HG03460 (cell line): ENCODE data around the gene NUMA1.

Experiments used
- ATAC-seq: cut with Tn5 transposase; IDR thresholded peaks from one replicate; pipeline ENCODE4 v1.9.1; 2021; ENCODE audit not compliant: unreplicated experiment

NUMA1 gene

GRCh38 chr11:72001834-72002591 lies 78.3 kb downstream of the NUMA1 start:
- no peak for ATAC-seq

DNA sequence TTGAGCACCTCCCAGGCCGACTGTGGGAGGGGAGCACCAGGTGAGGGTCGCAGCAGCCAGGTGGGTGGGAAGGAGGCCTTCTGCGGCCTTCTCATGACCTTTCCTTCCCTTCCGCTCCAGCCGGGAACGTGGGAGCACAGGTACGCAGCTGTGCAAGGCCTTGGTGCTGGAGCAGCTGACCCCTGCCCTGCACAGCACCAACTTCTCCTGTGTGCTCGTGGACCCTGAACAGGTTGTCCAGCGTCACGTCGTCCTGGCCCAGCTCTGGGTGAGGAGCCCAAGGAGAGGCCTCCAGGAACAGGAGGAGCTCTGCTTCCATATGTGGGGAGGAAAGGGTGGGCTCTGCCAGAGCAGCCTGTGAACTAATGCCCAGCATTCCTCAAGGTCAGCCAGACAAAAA lies 79.1 kb downstream of the NUMA1 start:
- ATAC-seq: no peak

- no peak for ATAC-seq
Observed at GRCh38 chr11:72000202-72000867, 80.0 kb downstream of the NUMA1 start.

- ATAC-seq: no peak
Observed at GRCh38 chr11:71999798-72000197, 80.5 kb downstream of the NUMA1 start.

GRCh38 chr11:71999362-71999761 lies 81.0 kb downstream of the NUMA1 start:
- ATAC-seq: no peak

- ATAC-seq: no peak
Observed at GRCh38 chr11:71998649-71999310, 81.6 kb downstream of the NUMA1 start, which contains the start of gene IL18BP. IL18BP (plus strand) TSS chr11:71998909; CDS start chr11:71999985, 1,076 bp downstream.

DNA sequence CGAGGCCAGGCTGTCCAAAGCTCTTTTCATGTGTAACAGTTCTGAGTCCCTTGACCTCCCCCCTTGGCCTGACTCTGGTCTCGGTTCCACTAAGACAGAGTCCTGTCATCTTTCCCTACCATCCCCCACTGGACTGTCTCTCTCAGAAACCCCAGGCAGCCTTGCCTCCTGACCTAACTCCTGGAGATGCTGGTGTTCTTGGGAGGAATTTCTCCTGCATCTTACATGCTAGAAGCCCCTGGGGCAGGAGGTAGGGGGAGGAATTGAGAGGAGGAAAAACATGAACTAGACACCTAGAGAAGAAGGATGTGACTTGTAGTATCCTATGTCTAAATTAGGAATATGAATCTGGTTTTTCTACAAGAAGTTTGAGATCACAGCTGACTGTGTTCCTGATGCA lies 82.3 kb downstream of the NUMA1 start:
- no peak for ATAC-seq

- ATAC-seq: no peak
Observed at GRCh38 chr11:71997594-71997993, 82.7 kb downstream of the NUMA1 start.

- no peak for ATAC-seq
Observed at GRCh38 chr11:71996946-71997345, 83.4 kb downstream of the NUMA1 start.

DNA sequence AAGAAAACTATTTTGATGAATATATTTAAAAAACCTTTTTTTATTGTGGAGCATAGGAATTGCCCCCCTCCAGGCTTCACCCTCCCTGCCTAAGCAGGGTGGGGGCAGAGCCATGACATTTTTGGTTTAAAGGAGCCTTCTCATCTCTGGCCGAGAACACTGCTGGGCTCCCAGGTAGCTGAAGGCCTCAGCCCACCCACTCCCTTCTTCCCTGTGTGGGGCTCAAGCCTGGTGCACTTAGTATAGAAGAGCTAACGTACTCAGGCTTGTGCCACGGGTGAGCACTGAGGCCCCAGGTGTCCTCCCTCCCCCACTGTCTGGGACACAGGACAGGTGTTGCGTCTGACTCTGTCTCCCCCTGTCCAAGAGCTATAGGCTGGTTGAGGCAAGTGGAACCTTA lies 83.8 kb downstream of the NUMA1 start:
- ATAC-seq: no peak

DNA sequence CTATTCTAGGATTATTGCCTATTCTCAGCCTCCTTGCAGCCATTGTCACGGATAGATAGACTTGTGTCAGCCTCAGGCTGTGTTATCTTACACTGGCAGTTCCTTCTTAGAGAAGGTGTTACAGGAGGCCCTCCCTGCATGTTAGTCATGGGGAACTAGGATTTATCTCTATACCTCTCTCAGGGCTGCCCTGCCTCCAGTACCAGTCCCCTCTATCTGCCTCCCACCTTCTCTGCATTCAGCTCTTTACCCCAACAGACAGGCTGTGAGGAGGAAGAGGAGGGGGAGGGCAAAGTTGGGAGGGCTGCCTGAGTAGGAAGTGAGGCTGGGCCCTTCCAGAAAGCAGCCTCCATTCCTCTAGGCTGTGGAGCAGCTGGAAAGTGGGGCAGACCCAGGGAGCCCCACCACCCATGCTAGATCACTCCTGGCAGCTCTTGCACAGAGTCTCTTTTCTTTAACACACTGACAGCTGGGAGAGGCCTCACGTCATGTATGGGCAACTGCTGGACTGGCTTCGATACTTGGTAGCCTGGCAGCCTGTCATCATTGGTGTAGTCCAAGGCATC lies 84.5 kb downstream of the NUMA1 start:
- ATAC-seq: no peak

- no peak for ATAC-seq
Observed at GRCh38 chr11:71994786-71995185, 85.6 kb downstream of the NUMA1 start.

DNA sequence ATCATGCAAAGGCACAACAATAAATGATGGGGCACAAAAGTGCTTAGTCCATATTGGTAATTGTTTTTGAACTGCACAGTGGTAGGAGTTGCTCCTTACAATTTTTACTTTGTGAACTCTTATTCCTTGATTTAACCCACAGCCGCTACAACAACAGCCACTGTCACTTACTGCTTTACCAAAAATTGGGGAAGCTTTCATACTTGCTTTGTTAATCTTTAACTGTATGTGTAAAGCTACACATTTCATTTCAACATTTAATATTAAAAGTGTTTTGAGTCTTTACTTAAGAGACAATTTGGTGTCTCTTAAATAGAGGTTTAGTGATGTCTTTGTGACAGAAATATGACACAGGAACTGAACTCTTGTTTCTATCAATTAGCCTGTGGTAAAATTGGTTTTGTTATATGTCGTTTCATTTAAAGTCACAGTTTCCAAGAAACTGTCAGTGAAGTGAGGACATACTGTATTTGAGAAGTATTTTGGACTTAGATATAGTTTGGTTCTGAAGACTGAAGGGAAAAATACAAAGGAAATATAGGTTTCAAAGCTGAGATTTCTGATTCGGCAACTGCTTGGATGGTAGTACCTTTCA lies 88.1 kb downstream of the NUMA1 start:
- ATAC-seq: no peak

DNA sequence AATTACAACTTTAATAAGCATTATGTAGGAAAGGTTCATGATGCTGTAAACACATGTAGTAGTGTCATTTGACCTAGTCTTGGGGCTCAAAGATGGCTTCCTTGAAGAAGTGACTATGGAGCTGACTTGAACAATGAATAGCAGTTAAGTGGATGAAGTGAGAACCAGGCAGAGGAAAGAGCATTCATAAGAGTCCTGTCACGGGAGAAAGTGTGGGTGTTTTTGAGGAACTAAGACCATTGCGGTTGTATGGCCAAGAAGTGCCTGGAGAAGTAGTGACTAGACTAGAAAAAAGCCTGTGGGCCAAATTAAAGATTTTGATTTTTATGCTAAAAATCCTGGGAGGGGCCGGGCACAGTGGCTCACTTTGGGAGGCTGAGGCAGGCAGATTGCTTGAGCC lies 88.8 kb downstream of the NUMA1 start:
- ATAC-seq: peak; percentile 57

DNA sequence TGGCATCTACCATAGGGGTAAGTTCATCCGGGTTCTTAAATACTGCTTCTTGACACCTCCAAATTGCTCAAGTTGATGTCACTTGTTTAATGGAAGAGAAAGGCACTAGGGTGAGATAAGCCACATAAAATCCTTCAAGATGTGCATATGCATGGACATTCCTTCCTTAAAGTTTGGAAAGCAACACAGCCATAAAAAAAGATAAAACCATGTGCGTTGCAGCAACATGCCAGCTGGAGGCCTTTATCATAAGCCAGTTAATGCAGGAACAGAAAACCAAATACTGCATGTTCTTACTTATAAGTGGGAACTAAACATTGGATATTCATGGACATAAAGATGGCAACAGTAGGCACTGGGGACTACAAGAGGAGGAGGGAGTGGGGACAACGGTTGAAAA lies 89.6 kb downstream of the NUMA1 start:
- ATAC-seq: no peak

DNA sequence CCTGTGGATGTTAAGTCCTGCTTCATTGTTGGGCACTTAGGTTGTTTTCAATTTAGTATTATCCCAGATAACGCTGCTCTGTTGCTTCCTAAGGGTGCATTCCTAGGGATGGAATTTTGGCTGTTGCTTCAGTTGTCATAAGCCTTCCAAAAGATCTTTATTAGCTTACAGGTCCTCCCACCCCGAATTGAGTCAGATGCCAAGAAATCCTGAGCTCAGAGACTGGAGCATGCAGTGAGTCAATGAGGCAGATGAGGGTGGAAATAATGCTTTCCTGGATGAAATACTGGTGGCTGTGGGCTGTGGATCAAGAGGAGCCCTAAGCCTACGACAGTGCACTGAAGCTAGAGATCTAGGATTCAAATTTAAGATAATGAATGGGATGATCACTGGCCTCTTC lies 92.3 kb downstream of the NUMA1 start:
- no peak for ATAC-seq

GRCh38 chr11:71987521-71987920 lies 92.8 kb downstream of the NUMA1 start:
- ATAC-seq: no peak

- ATAC-seq: no peak
Observed at GRCh38 chr11:71986131-71986530, 94.2 kb downstream of the NUMA1 start.

- ATAC-seq: no peak
Observed at GRCh38 chr11:71979602-71980001, 100.7 kb downstream of the NUMA1 start.

GRCh38 chr11:71979094-71979493 lies 101.2 kb downstream of the NUMA1 start:
- ATAC-seq: no peak

DNA sequence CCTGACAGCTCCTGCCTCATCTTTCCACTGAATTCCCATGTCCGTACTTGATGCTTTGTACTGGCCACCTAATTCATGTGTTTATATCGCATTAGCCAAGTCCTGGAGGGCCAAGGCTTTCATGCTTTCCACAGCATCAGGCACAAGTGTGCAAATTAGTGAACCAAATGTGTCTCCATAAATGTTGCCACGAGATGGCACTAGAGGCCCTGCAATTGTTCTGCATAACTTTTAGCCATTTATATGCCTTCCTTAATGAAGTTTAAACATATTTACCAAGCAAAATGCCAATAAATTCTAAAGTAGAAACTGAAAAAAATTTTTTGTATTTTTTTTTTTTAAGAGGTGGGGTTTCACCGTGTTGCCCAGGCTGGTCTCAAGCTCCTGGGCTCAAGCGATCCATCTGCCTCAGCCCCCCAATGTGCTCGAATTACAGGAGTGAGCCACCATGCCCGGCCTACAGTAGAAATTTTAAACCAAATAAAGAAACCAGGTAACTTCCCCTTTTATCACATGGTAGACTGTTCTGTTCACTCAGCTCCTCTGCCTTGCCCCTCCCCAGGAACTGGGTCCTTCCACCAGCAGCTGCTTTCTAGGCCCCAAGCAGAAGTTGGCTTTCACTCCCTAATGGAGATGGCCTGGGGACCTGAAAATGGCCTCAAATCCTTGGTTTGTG lies 102.5 kb downstream of the NUMA1 start:
- peak; percentile 64 for ATAC-seq
